MV-4-11 (cell line): ENCODE results near the gene CAPN13.

Experiments
- DNase-seq: peaks from one replicate; lab custom pipeline; 2025; lab: John Stamatoyannopoulos, UW

CAPN13 gene

DNA sequence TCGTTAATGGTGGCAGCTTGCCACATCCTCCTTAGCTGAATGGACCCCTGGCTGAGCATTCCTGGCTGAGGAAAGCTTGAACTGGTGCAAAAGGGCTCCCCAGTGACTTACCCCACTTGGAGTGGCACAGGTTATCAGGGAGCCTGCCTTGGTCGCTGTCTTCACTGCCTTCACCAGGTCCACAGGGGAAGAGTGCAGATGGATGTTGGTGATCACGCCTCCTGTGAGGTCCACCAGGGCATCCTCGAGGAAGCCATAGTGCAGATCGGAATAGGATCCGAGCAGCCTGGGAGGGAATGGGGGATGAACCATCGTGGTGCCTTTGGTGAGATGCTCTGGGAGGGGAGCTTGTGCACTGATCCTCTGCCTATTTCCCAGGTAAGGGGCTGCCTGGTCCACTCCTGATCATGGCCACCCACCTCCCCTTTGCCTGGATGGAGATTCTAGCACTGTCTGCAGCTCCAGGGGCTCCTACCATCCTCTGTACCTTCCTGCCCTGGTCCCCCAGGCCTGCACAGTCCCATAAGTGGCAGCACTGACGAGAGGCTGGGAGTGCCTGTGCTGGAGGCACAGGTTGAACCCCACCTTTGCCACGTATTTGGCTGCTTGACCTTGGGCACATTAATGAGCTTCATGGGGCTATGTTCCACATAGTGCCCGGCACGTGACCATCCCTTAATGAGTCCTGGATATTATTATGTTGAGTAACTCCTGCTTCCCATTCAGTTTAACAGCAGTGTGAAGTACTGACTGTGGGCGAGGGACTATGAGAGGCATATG, 43.0 kb downstream of the CAPN13 start:
- no peak for DNase-seq

DNA sequence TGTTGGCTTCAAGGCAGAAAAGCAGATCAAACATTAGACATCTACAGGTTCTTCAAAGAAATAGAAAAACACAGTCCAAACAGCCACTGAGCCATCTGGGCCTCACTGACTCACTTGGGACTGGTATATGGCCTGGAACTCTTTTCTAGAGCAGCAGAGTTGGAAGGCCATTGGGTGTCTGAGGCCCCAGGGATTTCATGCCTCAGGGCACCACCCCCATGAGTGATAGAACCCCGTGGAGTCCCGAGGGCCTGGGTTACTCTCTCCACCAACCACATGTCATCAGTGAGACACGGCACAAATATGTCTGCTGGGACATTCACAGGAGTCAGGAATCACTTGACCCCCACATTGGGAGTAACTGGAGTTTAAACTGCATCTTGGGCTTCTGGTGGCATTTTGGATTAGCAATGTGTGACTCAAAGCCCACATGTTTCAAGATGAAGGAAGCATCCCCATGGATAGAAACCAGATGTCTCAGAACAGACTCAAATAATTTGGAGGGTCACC, 44.0 kb downstream of the CAPN13 start:
- no peak for DNase-seq

DNA sequence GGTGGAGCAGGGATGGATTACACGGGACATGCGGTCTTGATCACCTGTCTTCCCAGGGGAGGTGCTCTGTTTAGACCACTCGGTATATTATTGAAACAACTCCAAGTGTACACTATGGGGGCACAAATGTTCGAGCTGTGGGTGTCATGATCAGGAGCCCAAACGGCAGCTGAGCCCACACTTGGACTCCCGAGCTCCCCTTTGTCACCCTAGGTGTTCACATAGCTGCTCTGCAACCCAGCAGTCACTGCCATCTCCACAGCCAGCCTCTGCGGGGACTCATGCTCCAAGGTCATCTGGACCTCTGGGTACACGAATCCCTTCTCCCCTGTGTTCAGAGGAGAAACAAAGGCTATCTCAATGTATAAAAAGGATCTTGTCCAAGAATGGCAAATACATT, 46.0 kb downstream of the CAPN13 start:
- no peak for DNase-seq

DNA sequence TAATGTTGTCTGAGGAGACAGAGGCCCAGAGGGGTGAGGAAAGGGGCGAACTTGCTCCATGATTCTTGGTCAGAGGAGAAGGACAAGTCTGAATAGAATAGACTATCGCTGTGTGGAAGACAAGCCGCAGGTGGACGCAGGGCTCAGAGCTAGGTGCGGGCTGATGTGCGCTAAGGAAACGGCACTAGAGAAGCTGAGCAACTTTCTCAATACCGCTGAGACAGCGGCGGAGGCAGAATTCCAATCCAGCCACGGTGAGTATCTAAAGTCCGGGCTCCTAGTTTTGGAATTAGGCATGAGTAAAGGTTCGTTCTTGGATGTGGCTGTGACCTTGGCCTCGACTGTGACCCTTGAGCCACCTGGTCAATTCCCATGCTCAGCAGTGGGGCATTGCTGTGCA, 47.8 kb downstream of the CAPN13 start:
- DNase-seq, result no peak

DNA sequence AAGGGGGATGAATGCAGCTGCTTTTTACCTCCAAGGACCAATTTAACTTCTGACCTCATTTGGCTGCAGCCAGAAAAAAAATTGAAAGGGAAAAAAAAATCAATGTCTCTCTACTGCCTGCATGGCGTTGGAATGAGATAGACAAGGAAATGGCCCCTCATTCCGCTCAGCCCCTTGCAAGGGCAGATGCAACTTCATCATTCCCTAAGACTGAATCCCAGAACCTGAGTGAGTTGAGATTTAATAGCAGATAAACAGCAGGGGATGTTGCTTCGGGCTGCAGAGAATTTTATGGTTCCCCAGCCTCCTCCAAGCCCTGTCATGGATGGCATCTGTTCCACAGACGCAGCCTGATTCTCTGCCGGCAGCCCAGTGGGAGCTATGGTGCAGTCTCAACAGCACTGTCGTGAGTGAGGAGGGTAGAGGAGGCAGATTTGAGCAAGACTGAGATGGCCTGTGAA, 49.0 kb downstream of the CAPN13 start:
- DNase-seq, result no peak

DNA sequence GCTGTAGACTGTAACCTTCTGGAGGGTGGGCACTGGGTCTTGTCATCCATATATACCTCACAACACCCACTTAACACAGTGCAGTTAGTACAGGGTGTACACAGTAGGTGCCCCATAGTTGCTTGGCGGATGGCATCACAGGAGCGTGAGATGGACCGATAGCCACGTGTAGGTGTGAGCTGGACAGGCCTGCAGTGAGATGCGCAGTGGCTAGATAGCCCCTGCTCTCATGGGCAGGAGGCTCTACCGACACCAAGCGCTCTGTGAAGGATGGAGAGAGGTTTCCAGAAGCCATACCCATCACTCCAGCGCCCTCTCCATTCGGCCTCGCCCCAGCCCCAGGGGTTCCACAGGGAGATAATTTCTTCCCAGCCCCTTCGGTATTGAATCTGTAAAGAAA, 49.5 kb downstream of the CAPN13 start:
- no peak for DNase-seq

DNA sequence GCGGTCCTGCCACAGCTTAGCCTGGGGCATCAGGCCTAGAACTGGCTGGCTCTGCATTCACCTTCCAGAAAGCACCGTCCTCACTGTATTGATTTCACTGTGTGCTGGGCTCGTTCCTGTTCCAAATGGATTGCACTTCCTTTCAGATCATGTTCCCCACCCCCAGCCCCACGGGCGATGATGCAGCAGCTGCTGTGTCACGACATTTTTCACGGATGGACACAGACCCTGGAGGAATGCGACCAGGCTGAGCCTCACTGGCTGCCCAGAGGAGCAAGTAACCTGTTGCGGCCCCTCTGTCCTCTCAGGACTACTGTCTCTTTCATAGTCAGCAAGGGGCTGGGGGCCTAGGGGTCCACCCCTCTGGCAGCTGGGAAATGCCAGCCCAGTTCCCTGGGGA, 50.3 kb downstream of the CAPN13 start:
- DNase-seq, result no peak

DNA sequence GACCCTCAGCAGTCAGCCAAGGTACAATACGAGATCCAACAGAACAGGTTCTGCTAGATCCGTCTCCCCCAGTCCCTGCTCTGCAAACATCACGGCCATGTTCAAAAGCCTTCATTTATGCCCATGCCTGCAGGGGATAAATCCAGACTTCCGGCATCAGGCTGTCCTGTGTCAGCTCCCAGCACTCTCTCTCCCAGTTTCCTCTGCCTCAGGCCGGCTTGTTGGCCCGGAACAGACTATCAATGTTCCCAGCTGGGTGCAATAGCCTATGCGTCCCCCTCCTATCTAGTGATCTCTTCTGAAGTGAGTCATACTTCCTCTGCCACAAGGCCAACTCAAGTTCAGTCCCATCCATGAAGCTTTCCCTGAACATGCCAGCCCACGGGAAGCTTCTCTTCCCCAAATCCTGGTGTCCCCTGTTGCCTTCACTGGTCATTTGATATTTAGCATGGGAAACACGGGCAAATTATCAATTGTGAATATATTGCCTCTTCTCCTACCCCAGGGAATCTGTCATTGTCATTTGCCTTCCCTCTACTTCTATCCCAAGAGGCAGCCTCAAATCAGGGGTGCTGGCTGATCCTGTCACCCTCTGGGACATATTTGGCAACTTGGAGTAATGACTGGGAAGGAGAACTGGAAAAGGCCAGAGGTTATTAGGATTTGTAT, 51.1 kb downstream of the CAPN13 start:
- DNase-seq, result no peak

DNA sequence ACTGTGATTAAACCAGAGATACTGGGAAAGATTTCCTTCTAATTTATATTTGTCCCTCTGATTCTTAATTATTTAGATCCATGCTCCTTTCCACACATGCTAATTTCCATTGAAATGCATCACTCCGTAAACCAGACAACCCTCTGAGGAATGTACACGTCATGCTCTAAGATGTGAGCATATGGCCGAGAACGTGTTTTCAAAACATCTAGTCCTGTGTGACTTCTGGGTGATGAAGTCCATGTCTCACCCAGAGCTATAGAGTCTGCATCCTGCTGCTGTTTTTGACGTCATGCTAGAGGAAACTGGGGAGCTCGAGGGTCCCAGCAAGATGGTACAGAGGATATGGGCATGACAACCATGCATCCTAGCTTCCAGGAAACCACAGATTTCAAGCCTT, 53.6 kb downstream of the CAPN13 start:
- no peak for DNase-seq

DNA sequence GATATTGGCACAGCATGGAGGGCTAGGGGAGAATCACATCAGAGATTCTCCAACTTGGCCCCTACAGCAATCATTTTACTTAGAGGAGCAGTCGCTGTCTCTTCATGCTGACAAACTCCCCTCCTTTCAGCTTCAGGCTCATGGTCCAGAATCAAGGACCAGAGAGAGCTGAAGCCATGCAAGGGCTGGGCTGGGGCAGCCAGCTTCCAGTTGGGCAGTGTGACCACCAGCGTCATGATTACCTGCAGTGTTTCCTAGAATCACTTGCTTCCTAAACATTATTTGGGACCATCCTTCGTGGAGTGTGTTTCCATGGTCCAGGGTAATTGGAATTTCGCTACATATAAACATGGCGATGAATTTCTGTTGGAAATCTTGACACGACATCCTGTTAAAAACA, 54.4 kb downstream of the CAPN13 start:
- DNase-seq, result no peak

DNA sequence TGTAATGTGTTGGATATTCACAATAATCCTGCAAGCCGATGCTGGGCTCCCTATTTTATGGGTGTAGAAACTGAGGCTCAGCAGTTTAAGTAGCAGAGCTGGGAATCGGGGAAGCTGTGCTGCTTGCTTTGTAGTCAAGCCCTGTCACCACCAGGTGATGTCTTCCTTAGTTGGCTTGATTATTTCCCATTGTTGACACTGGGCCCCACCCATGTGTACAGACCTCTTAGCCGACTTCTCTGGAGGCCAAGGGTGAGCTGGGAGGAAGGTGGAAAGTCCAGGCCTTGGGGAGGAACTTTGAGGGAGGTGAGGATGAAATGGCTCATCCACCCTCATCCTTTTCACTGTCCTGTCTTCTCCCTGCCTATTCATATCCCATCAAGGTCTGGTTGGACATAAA, 60.0 kb downstream of the CAPN13 start:
- no peak for DNase-seq

DNA sequence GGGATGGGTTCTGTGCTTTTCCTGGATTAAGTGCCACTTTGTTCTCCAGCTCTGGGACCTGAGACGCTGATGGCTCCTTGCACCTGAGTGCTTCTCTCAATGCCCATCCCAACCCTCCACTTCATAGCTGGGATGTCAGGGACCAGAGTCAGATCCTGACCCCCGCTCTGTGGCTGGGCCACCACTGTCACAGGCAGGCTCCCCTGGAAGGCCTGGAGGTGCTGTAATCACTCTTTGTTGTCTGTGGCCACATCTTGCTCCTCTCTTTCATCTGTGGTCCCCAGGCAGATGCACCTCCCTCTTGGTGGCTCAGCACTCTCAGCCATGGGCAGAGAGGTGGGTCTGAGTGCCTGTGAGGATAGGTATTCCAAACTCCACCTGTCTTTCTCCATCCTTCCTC, 62.4 kb downstream of the CAPN13 start:
- no peak for DNase-seq

DNA sequence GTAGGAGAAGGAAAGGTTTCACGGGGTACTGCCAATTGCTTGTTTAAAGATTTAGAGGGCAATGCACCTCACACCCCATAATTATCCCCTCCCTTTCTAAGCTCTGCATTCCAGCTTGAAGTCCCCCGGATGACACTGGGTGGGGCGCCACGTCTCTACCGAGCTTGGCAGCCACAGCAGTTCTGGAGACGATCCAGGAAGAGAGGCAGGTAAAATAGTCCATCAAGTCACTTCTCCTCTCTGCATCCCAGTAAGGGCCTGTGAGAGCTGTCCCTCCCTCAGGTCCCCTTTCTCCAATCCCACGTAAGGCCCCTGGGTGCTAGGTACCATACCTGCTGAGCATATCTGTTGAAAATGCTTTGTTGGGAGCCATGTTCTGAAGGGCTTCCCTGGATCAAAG, 65.7 kb downstream of the CAPN13 start:
- DNase-seq, result no peak

DNA sequence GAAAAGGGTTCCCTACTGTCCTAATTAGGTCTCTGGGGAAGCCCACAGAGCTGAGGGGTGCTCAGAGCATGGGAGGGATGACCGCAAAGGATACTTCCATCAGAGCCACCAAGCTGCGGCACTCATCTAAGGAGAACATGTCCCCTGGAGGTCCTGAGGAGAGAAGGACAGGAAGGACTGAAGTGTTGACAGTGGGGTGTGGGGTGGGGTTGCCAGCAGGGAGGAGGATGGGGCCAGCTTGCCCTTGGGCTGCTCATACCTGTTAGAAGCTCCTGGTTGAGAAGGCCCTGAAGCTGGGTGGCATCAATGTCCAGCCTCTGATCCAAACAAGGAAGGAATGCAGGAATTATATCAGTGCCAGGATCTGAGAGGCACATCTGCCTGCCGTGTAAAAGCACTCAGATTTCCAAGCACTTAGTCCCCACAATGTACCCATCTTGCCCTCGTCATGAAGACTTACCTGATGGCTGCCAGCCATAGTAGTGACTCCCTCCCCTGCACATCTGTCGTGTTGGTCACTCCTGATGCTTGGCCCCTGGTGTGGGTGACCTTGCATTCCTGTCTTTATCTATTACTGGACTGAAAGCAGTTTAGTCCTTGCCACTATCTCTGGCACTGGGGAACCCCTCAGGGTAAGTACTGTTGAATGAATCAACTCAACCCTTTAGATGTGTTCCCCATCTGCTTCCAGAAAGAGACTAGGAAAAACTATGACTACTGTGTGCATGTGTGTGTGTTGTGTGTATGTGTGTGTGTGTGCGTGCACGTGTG, 68.9 kb downstream of the CAPN13 start:
- DNase-seq, result no peak

DNA sequence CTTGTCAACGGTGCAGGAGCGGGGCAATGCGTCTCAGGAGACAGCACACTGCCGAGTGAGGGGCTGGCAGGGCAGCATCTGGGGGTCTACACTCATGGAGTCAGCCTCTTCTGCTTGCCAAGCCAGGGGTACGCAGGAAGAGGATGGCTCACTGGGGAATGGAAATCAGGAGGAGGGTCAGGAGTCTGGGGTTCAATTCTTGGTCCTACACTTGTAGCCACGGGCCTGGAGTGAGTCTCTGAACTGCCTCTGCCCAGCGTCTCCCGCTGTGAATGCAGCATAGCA, 70.0 kb downstream of the CAPN13 start:
- no peak for DNase-seq

DNA sequence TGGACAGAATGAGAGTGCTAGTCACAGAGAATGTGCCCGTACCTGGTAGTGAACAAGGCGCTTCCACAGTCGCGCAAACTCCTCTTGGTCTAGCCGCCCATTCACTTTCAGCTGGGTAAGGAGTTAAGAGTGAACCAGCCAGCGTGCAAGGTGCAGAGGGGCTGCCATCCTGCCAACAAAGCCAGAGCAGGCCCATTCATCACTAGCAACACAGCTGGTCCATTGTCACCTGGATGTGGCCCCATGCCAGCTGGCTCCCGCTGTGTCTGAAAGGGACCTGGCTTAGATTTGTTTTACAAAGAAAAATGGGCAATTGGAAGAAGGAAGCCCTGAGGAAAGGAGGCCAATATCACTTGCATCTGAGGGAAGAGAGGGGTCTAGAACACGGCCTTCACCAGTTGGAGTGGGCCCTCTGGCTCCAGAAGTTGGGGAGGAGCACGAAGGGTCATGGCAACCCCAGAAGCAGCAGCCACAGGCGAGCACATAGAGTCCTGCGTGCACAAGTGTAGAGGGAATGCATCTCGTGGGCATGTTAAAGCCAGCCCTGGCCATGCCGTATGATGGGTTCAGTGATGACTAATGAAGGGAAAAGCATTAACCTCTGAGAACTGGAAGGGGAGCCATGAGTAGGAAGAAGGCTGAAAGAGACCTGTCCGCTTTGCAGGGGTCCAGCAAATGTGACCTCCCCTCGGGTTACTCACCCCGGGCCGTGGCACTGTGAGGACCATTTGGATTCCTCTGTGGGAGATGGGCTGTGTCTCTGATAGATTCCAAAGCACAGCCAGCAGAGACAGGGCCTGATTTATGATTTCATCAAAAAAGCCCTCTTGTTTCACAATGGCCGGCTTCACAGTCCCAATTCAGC, 70.6 kb downstream of the CAPN13 start:
- DNase-seq, result no peak

DNA sequence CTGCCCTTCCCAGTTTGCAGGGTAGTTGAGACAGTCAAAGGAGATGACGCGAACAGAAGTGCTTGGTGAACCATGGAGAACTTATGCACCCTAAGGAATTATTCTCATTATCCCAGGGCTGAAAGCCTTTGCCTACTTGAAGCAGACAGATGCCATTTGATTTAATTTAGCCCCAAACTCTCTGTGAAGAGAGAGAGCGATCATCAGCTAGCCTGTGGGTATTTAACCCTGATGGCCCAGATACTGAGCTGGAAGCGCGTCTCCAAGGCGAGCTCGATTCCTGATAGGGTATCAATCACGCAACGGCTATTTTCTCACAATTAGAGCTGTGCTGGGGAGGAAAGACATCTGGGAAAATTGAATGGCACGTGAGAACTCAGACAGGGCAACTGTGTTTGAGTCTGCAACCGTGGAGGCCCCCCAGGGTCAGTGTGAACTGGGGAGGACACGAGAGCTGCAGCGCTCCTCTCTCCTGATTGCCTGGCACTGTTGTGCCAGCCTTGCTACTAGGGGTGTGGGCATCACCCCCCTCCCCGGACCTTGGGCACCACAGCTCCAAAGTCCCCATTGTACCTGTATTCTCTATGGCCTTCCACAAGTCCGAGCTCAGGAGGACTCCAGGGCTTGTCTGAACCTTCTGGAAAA, 73.2 kb downstream of the CAPN13 start:
- DNase-seq, result no peak

DNA sequence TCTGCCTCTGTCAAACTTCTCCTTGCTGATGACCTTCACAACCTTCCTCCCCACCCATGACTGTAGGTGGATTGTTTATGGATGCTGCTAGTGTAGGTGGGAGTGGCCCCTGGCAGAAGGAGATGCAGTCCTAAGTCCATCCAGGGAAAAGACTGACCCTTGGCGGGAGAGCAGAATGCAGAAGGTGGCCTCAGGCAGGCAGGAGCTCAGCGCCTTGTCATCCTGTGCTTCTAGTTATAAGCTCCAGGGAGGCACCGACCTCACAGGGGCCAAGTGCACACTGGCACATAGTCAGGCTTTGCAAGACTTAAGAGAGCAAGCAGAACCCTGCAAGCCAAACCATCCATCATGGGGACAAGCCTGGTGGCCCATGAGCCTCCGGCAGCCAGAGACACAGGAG, 74.4 kb downstream of the CAPN13 start:
- no peak for DNase-seq

DNA sequence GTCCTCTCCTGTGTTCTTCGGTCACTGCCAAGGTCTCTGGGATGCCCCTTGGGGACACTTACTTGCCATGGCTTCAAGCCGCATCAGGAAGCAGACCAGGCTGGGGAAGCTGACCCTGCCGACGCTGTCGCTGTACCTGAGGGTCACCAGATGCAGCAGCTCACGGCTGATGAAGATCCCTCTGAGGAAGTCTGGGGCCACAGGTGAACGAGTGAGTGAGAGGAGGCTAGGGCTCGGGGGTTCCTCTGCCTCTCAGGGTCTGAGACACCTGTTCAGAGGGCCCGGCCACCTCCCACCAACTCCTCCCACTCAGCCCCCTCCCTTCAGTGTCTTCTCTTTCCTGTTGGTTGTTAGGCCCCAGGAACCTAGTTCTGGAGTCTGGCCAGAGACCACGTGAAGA, 74.9 kb downstream of the CAPN13 start:
- no peak for DNase-seq

DNA sequence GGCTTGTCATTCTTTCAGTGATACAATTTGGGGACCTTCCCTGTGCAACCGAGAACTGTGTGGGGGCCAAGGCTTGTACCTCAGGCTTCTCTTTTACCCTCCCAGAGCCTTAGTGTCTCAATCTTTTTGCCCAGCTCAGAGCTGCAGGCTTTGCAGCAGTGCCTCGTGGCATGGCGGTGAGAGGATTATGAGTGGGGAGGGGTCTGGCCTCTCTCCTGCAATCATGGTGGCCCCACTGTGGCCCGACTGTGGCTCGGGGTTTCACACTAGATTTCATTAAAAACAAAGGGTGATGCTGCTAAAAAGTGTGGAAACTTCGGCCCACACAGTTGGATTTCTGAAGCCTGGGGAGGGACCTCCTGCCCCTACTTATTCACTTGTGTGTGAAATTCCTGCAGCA, 75.5 kb downstream of the CAPN13 start:
- no peak for DNase-seq
